ENCODE measurements around the gene JHY. TPM values are rescaled to one million over a fixed set of nuclear protein-coding genes. Genes with fewer than 3 reads are reported as not detected.

The JHY gene
- total and polyA plus RNA-seq, 2 of the 8 experiments (the other 6 are each of a cell fraction or from before 2014, with no cell fraction given) = 0.29 to 0.91 TPM

DNA sequence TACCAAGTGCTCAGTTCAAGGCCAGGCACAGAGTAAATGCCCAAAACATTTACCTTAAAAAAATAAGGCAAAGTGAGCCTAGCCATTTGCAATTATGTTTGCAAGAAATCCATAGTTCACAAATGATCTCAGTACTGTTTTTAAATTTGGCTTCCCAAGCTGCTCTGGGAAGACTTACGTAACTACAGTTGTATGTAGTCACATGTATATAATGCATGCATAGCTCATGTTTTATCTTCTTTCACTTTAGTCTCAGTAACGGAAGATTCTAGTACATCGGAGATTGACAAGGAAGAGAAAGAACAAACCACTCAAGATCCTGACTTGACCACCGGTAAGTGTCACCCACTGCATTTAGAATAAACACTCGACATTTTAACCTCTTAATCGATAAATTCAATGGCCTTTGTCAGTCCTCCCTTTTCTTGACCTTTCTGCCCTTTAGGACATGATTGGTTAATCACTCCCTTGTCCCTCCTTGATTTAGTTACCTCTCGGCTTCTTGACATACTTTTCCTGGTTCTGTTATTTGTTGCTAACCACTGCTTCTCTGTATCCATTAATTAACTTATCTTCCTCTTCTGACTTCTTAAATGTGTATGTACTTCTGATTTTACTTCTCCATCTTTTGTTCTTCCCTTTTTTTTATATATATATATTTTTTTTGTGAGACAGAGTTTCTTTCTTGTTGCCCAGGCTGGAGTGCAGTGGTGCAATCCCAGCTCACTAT lies 18.0 kb upstream of the JHY start:
- H3K23ac ChIP-seq (ENCODE audit: insufficient read length) = no peak overlapping the region
- no peaks in the 10 kb centered on the region for H3K79me2 ChIP-seq (ENCODE audit: control insufficient read depth in 1 of 2, insufficient read depth in 2 of 2, low read length in 2 of 2)
- no peak for TF ChIP-seq TAF7 (optimal IDR thresholded peaks at IDR 0.05; ENCODE audit: borderline replicate concordance, low read depth, low read length)
- TF ChIP-seq BRCA1 (IDR thresholded peaks at IDR 0.05; ENCODE audit: low read depth, low read length) = no peak
- no peak for TF ChIP-seq SP4 (IDR thresholded peaks at IDR 0.05; ENCODE audit: low read length)
- no peak for TF ChIP-seq CBX8 (IDR thresholded peaks at IDR 0.05; ENCODE audit: borderline replicate concordance, low read depth, low read length)
- TF ChIP-seq CHD2 (IDR thresholded peaks at IDR 0.05; ENCODE audit: low read length) = no peak
- TF ChIP-seq KDM1A (IDR thresholded peaks at IDR 0.05; ENCODE audit: borderline replicate concordance, low read length) = no peak
- H3K18ac ChIP-seq (ENCODE audit: extremely low read depth, low read length) = no peak overlapping the region
- no peaks in the 10 kb centered on the region for H4K20me1 ChIP-seq (replicated peaks in 1 of 2; ENCODE audit: control insufficient read depth in 1 of 2, insufficient read depth in 2 of 2, low read length in 2 of 2)
- no peaks in the 10 kb centered on the region for H3K79me1 ChIP-seq (ENCODE audit: low read depth, low read length)
- no peak overlapping the region for H3K56ac ChIP-seq (replicated peaks; ENCODE audit: insufficient read length, low read depth, low read length)
- H2BK5ac ChIP-seq (ENCODE audit: low read depth, low read length) = no peak overlapping the region
- ChIA-PET CTCF (ENCODE audit: partially characterized antibody) (interaction anchor here (0.7 to 6.6 kb wide), 37 partner anchors 9 to 419 kb away, joined by 3 to 95 read pairs (median 5); partner anchors contain the start of gene JHY), POLR2A (ENCODE audit: partially characterized antibody) (interaction anchor here (1.3 kb wide), 1 partner anchor 190 kb away, joined by 11 read pairs; no protein-coding TSS in a partner anchor)
- no peak overlapping the region for H3K9ac ChIP-seq (replicated peaks in 1 of 4; ENCODE audit: extremely low read depth in 1 of 4, low read depth in 3 of 4, low read length in 3 of 4)
- no peak overlapping the region for H2BK12ac ChIP-seq (ENCODE audit: low read depth, low read length)
- no peak overlapping the region for H2AFZ ChIP-seq (ENCODE audit: low read length)
- no peak overlapping the region for H2BK15ac ChIP-seq (ENCODE audit: low read length)
- no peak overlapping the region for H3K27ac ChIP-seq (ENCODE audit: low read depth, low read length)
- no peaks in the 10 kb centered on the region for H3K9me3 ChIP-seq (ENCODE audit: insufficient read depth in 2 of 2, low read depth in 1 of 2, low read length in 1 of 2)
- no peak overlapping the region for H2AK5ac ChIP-seq (ENCODE audit: low read depth, low read length)
- H3K27me3 ChIP-seq (replicated peaks in 1 of 4; ENCODE audit: control insufficient read depth in 3 of 4, extremely low read depth in 1 of 4, insufficient read depth in 3 of 4, low read length in 3 of 4) = no peaks in the 10 kb centered on the region
- no peak overlapping the region for H2BK20ac ChIP-seq (ENCODE audit: low read length)
- H3K4ac ChIP-seq (replicated peaks; ENCODE audit: insufficient read length, low read depth, low read length) = no peak overlapping the region
- DNase-seq (ENCODE audit: low read depth in 1 of 2, low spot score in 2 of 2) = no peak
- no peak overlapping the region for H3K4me2 ChIP-seq (ENCODE audit: insufficient read depth in 1 of 2, low read depth in 2 of 2, low read length in 2 of 2)
- no peak overlapping the region for H4K5ac ChIP-seq (ENCODE audit: insufficient read length, low read depth, low read length)
- H3K36me3 ChIP-seq (ENCODE audit: control insufficient read depth in 2 of 4, insufficient read depth in 4 of 4, low read length in 3 of 4) = no peaks in the 10 kb centered on the region
- no peak for FAIRE-seq
- H3K23me2 ChIP-seq (ENCODE audit: low read depth, low read length) = no peaks in the 10 kb centered on the region
- H2BK120ac ChIP-seq (replicated peaks; ENCODE audit: low read depth, low read length) = no peak overlapping the region
- no peak overlapping the region for H4K8ac ChIP-seq (ENCODE audit: extremely low read depth, insufficient read depth, low read length)
- no peaks in the 10 kb centered on the region for H3K4me1 ChIP-seq (replicated peaks in 1 of 4; ENCODE audit: control insufficient read depth in 3 of 4, insufficient read depth in 4 of 4, low read length in 3 of 4)
- no peak overlapping the region for H4K91ac ChIP-seq (replicated peaks; ENCODE audit: insufficient read length, low read length)
- H3K4me3 ChIP-seq (ENCODE audit: extremely low read depth in 1 of 4, insufficient read depth in 2 of 4, low read depth in 3 of 4, low read length in 4 of 4) = no peak overlapping the region
- no peak overlapping the region for H3K14ac ChIP-seq (ENCODE audit: insufficient read length)
- 93% methylated on average over 7 of the region's 7 CpGs; no CpG with 5 or more reads in 1 of the 2 experiments for WGBS, 2 experiments (ENCODE audit: extremely low coverage in 1 of 2, insufficient coverage in 1 of 2, insufficient read length in 1 of 2, insufficient replicate concordance in 2 of 2, low coverage in 1 of 2, low lambda C conversion rate in 2 of 2, missing lambda C conversion rate in 1 of 2)

Data from H1 (cell line).